ENCODE data around the gene ITGBL1.

DNA sequence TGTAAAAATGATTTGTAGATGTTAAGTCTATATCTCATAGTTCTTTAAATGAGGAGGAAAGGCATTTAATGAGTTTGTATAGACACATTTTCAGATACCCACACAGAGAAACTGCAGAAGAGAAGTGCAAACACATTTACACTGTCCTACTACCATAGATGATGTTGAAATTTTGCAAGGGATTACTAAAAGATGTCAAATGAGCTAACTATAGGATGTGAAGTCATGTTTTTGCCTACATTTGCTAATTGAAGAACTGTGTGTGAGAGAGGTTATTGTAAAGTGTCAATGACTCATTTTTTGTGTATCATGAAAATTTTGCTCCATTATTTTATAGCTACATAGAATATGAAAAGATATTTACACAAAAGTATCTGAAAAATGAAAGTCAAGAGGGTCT, 178.9 kb downstream of the ITGBL1 start:
- TF ChIP-seq, protein P1, sequence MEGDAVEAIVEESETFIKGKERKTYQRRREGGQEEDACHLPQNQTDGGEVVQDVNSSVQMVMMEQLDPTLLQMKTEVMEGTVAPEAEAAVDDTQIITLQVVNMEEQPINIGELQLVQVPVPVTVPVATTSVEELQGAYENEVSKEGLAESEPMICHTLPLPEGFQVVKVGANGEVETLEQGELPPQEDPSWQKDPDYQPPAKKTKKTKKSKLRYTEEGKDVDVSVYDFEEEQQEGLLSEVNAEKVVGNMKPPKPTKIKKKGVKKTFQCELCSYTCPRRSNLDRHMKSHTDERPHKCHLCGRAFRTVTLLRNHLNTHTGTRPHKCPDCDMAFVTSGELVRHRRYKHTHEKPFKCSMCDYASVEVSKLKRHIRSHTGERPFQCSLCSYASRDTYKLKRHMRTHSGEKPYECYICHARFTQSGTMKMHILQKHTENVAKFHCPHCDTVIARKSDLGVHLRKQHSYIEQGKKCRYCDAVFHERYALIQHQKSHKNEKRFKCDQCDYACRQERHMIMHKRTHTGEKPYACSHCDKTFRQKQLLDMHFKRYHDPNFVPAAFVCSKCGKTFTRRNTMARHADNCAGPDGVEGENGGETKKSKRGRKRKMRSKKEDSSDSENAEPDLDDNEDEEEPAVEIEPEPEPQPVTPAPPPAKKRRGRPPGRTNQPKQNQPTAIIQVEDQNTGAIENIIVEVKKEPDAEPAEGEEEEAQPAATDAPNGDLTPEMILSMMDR (IDR thresholded peaks at IDR 0.05) = no peak
- no peak for TF ChIP-seq POLR2AphosphoS5 (IDR thresholded peaks at IDR 0.05)
